ENCODE results near the gene CRELD1.

GRCh38 chr3:9930804-9931418 lies 2.7 kb upstream of the CRELD1 start:
- TF ChIP-seq HDGF (IDR thresholded peaks at IDR 0.05; ENCODE audit: borderline replicate concordance) (no peak), SP1 (IDR thresholded peaks at IDR 0.05) (no peak), FOXM1 (IDR thresholded peaks at IDR 0.05; ENCODE audit: borderline replicate concordance) (no peak), TARDBP (IDR thresholded peaks at IDR 0.05) (no peak)

Measured in HEK293T (cell line).